HFF-Myc (cell line): ENCODE results near the gene KCNQ5.

Source experiments
- DNase-seq: peaks from one replicate; pipeline ENCODE4 v3.0.0-alpha.2; 2011; ENCODE audit warnings: low read depth; ENCODE audit errors: extremely low read depth
- H3K4me3 ChIP-seq: replicated peaks from 2 replicates; pipeline ENCODE4 v1.5.1; 2011; ENCODE audit warnings: low read depth, mild to moderate bottlenecking, control low read depth, low read length
- TF ChIP-seq, protein P1 (sequence below): IDR thresholded peaks from 2 replicates; pipeline ENCODE4 v1.5.1; 2012; ENCODE audit warnings: mild to moderate bottlenecking, low read depth, low read length, control low read depth; ENCODE audit errors: missing control alignments

The KCNQ5 gene

GRCh38 chr6:72825315-72825911, 203.5 kb downstream of the KCNQ5 start:
- no peak for DNase-seq
- TF ChIP-seq, protein P1, sequence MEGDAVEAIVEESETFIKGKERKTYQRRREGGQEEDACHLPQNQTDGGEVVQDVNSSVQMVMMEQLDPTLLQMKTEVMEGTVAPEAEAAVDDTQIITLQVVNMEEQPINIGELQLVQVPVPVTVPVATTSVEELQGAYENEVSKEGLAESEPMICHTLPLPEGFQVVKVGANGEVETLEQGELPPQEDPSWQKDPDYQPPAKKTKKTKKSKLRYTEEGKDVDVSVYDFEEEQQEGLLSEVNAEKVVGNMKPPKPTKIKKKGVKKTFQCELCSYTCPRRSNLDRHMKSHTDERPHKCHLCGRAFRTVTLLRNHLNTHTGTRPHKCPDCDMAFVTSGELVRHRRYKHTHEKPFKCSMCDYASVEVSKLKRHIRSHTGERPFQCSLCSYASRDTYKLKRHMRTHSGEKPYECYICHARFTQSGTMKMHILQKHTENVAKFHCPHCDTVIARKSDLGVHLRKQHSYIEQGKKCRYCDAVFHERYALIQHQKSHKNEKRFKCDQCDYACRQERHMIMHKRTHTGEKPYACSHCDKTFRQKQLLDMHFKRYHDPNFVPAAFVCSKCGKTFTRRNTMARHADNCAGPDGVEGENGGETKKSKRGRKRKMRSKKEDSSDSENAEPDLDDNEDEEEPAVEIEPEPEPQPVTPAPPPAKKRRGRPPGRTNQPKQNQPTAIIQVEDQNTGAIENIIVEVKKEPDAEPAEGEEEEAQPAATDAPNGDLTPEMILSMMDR: no peak
- no peak overlapping the region for H3K4me3 ChIP-seq

- DNase-seq: no peak
- TF ChIP-seq, protein P1: no peak
- H3K4me3 ChIP-seq: no peak overlapping the region
These were observed 204.2 kb downstream of the KCNQ5 start for GRCh38 chr6:72826037-72826436.

DNA sequence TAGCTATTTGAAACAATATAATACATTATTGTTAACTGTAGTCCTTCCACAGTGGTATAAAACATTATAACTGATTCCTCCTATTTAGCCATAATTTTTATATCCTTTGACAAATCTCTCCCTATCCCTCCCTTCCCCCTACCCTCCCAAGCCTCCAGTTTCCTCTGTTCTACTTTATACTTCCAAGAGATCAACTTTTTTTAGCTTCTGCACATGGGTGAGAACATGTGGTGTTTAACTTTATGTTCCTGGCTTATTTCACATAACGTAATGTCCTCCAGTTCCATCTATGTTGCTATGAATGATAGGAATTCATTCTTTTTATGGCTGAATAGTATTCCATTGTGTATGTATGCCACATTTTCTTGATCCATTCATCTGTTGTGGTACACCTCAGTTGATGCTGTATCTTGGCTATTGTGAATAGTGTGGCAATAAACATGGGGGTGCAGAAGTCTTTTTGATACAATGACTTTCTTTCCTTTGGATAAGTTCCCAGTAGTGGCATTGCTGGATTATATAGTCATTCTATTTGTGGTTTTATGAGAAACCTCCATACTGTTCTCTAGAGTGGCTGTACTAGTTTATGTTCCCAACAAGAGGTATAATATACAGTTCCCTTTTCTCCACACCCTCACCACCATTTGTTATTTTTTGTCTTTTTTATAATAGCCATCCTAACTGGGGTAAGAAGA, 205.0 kb downstream of the KCNQ5 start:
- H3K4me3 ChIP-seq: no peak overlapping the region
- no peak for DNase-seq
- TF ChIP-seq, protein P1: no peak

GRCh38 chr6:72828904-72829303, 207.0 kb downstream of the KCNQ5 start:
- TF ChIP-seq, protein P1: no peak
- DNase-seq: no peak
- H3K4me3 ChIP-seq: no peak overlapping the region

DNA sequence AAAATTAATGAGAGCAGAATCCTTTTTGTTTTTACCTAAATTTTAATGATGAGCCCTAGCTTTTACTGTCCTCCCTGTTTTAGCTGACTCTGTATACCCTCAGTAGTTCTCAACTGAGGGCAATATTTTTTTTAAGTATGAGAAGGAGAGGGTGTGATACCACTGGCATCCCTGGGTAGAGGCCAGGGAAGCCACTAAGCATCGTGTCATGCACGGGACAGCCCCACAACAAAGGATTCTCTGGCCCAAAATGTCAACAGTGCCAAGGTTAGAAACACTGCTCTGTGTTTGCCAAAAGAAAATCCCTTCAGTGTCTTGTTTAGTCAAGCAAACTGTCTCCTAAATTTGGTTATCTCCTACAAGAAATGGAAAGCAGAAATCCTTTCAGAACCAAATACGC, 210.4 kb downstream of the KCNQ5 start:
- H3K4me3 ChIP-seq: no peak overlapping the region
- TF ChIP-seq, protein P1: no peak
- DNase-seq: no peak

DNA sequence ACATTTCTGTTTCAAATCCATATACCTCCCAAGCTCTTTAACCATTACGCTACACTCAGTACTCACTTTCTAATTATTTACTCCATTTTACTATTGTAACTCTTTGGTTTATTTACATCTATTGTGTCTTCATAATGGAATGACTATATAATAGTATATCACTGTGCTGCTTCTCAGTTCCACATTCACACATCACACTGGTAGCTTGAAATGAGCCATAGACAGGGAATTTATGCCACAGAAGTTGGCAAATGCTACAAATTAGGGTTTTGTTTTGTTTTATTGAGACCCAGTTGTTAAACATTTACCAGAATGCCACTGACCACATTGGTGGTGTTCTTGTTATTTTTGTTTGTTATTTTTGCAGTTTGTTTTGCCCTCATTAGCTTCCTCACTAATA, 213.9 kb downstream of the KCNQ5 start:
- TF ChIP-seq, protein P1: no peak
- DNase-seq: no peak
- no peak overlapping the region for H3K4me3 ChIP-seq

DNA sequence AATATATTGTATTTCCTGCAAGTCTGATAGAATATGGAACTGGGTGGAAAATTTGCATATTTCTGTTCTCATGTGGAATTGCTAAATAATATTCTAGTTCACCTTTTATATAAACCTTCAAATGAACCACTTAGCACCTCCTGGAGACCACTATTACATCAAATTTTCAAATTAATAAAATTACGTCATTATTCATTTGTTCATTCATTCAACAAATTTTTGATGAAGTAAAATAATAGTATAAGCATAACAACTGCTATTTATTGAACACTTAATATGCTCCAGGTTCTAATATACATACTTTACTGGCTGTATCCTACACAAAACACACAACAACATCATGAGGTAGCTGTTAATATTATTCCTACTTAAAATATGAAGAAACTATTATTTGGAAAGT, 215.1 kb downstream of the KCNQ5 start:
- TF ChIP-seq, protein P1: no peak
- H3K4me3 ChIP-seq: no peak overlapping the region
- DNase-seq: no peak
